Suppressor macrophage (primary cell): ENCODE measurements around the gene PRND.
A peak's percentile ranks its signal among the peaks of the same experiment; 100 is the strongest.
"Not testable (repeated sequence)": the region's sequence is repeated elsewhere in the genome, so short reads cannot be mapped to it uniquely, and the experiment has no call there.

Source experiments
- DNase-seq, 4 experiments: peaks; one replicate each; pipeline ENCODE4 v3.0.0-alpha.2; 2020 to 2022
- total RNA-seq, 17 experiments: gene quantifications; one replicate each; lab custom pipeline; 2026; ENCODE audit warnings: mixed read lengths in 6 of 17, inconsistent platforms in 3 of 17; lab: John Stamatoyannopoulos, UW

The PRND gene
- 0 to 1.1 (median 0) reads per million in 17 experiments for total RNA-seq

- DNase-seq, result no peak
Measured at GRCh38 chr20:4721719-4722118, at the start of gene PRND. TSS of gene PRND (plus strand) at chr20:4721909. CDS start at chr20:4724552, 2,643 bp downstream.

DNA sequence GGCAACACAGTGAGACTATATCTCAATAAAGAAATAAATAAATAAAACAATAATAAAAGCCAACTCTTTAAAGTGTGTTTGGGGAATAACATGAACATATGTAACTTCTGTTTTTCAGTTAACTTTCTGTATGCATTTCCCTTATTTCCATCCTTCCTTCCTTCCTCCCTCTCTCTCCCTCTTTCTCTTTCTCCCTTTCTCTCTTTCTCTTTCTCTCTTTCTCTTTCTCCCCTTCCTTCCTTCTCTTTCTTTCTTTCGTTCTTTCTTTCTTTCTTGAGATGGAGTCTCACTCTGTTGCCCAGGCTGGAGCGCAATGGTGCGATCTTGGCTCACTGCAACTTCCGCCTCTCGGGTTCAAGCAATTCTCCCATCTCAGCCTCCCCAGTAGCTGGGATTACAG is 48.8 kb upstream of the PRND start:
- DNase-seq, result no peak

DNA sequence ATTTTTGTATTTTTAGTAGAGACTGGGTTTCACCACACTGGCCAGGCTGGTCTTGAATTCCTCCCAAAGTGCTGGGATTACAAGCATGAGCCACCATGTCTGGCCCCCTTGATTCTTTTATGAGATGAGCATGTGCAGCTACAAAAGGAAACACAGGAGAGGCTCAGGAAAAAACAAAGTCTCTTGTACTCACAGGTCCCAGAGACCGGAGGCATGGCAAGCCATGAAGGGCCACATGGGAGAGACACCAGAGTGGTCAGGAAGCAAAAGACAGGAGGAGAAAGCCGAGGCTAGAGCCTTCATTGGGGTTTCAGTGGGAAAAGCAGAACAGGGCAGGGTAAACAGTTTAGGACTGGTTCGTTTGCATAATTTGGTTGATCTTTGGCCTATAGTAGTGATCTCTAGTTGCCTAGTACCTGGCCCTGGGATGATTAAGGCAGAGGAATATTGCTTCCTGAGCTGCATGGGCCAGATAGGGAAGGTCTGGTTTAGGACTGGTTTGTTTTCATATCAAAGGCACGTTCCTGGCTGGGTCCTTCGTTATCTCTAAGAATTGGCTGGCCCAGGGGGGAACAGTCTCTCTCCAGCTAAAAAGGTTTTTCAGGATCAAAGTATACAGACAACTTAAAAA is 48.2 kb upstream of the PRND start:
- no peak for DNase-seq

DNA sequence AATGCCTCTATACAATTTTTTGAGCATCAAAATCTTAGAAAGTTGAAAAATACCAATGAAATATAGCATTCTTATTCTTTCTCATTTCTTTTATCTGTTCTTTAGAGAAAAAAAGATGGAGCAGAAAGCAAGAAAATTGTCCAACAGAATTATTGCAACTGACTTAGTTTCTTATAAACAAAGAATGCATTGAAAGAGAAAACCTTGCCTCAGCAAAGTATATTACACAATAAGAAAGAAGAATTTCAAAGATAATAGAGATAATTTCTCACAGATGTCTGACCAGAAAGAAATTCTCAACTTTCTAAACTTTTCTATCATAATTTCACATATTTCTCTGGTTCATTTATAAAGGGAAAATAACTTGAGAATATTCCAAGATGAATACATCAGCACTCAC is 47.0 kb upstream of the PRND start:
- no peak for DNase-seq

DNA sequence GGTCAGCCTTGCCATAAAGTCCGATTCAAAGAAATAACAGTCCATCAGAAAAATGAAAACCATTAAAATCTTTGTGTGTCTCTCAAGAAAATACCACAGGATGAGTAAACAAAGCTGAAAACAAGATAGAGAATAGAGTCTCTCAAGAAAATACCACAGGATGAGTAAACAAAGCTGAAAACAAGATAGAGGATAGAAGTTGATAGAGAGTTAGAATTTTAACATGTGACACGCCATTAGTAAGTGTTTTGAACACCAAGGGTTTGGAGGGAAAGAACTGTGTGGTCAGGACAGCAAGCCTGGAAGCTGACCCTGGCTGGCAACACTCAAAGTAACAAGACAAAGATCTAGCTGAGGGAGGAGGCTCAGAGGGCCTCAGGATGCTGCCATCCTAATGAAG is 43.9 kb upstream of the PRND start:
- DNase-seq, result no peak

- DNase-seq, result peak; percentile 13 to 46 (median 44)
Measured at GRCh38 chr20:4681401-4681800, 40.3 kb upstream of the PRND start.

DNA sequence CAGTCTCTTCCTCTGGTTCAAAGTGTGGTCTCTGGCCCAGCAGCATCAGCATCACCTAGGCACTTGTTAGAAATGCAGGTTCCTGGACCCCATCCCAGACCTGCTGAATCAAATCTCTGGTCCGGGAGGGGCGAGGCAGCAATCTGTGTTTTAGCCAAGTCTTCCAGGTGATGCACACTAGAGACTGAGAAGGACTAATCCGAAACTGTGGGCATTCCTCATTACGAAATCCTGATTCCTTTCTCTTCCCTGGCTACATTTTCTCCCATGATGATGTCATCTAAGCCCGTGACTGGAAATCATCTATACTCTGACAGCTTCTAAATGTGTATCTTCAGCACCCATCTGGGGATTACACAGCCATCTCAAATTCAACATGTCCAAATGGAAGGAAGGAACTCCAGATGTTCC is 39.7 kb upstream of the PRND start:
- DNase-seq, result no peak

DNA sequence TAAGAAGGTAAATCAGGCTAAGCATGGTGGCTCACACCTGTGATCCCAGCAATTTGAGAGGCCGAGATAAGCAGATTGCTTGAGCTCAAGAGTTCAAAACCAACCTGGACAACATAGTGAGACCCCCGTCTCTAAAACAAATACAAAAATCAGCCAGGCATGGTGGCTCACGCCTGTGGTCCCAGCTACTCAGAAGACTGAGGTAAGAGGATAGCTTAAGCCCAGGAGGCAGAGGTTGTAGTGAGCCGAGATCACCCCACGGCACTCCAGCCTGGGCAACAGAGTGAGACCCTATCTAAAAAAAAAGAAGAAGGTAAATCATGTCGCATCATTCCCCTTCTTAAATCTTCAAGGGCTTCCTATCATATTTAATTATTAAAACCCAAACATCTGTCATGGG is 39.0 kb upstream of the PRND start:
- no peak for DNase-seq

- DNase-seq, result no peak
Measured at GRCh38 chr20:4683261-4683660, 38.4 kb upstream of the PRND start.

DNA sequence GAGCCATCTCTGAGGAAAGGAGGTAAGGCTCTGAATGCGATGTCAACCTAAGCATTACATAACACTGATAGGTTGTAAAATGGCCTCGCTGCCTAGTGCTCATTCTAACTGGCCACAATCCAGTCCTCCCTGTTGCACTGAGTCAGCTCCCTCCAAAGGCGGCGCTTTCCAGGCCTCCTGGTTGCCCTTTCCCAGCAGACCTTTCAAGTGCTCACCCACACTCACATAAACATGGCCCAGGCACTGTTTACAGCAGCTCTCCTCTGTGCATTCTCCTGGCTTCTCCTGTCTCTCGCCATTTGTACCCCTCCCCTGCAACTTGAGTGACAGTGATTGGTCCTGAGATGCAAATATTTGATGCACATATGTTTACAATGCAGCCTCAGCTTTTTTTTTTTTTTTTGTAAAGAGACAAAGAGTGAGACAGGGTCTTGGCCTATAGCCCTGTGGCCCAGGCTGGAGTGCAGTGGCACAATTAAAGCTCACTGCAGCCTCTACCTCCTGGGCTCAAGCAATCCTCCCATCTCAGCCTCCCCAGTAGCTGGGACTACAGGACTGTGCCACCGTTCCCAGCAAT is 36.8 kb upstream of the PRND start:
- DNase-seq, result no peak

DNA sequence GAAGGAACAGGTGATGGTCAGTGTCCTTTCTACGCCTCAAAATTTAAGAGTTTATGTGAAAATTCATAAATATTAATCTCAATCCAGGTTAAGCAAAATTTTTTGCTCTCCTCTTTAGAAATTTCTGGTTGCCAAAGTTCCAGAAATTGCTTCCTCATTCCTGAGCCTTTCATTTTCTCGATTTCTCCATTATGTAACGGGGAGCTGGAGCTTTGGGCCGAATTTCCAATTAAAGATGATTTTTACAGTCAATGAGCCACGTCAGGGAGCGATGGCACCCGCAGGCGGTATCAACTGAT is 35.8 kb upstream of the PRND start:
- DNase-seq, result no peak

DNA sequence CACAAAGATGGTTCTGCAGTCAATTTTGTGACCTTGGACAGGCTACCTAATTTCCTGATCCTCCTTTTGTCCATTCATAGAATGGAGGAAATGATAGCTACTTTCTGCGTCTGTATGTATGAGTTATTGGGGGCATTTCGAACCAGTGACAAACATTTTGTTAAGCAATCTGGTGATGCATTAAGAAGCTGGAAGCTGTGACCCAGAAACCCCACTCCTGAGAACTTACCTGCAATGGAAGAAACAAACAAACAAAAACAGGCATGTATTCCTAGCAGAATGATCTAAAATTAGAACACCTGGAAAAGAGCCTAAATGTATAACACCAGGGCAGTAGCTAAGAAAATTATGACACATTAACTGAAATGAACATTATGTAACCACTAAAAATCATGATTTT is 33.4 kb upstream of the PRND start:
- no peak for DNase-seq

GRCh38 chr20:4689220-4689619 is 32.5 kb upstream of the PRND start:
- peak; percentile 16 to 54 (median 48) for DNase-seq

DNA sequence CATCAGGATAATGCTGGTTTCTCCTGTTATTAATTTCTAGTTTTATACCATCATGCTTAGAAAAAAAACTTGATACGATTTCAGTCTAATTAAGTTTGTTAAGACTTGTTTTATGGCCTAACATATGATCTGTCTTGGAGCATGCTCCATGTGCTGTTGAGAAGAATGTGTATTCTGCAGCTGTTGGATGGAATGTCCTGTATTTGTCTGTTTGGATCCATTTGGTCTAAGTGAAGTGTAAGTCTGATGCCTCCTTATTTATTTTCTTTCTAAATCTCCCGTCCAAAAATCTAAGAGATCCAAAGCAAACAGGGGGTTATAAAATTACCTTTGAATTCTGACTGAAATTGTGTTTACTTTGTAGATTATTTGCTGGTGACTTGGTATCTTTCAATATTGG is 30.0 kb upstream of the PRND start:
- no peak for DNase-seq

- no peak for DNase-seq
Measured at GRCh38 chr20:4694076-4694475, 27.6 kb upstream of the PRND start.

DNA sequence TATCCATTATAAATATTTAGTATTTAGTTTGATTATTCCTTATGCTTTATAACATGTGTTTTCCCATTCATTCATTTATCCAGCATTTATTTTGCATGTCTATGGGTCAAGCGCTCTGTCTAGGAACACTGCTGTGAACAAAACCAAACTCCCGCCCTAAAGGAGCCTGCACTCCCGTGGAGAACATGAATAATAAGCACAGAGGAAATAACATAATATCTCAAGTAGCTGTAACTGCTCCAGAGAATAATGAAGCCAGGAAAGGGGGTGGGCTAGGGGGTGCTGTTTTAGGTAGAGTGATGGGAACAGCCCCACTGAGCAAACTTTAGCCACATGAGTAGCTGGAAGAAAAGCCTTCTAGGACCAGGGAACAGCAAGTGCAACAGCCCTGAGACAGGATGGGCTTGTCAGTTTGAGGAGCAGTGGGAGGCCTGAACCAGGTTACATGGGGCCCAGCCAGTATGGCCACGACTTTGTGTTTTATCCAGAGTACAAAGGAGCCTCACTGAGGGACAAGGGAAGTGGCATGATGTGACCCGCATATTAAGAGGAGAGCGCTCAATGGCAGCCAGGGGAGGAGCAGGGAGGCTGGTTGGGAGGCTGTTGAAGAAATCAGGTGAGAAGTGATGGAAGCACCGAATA is 24.4 kb upstream of the PRND start:
- DNase-seq, result no peak

GRCh38 chr20:4697831-4698221 is 23.9 kb upstream of the PRND start:
- DNase-seq, result no peak

- DNase-seq, result no peak
Measured at GRCh38 chr20:4699216-4699615, 22.5 kb upstream of the PRND start.

- no peak for DNase-seq
Measured at GRCh38 chr20:4699957-4700356, 21.8 kb upstream of the PRND start.

DNA sequence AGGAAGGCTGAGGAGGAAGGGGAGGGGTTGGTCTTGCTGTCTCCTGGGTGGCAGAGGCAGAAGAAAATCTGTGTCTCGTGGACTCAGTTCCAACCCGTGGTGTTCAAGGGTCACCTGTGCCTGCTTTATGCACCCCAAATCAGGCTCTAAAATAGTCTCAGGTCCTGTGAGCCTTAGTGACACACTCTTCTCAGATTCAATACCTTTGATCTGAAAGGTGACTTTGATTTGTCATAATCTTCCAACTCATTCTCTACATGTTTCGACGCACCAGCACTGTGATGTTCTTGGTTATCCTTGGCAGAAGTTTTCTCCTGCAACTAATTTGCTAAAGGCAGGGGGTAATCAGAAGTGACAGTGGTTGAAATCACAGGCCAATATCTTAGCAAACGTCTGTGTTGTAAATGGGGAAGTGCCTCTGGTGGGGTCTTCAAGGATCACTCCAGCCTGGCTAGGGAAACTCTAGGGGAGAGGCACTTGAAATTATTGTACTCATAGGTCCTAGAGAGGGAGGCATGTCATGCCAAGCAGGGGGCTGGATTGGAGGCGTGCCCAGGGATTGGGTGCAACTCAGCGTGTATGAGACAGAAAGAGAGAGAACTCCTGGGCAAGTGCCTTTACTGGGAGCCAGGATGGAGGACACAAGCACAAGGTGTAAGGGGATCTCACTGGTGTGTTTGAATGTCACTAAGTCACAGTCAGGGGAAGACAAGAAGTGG is 19.0 kb upstream of the PRND start:
- DNase-seq, result no peak

DNA sequence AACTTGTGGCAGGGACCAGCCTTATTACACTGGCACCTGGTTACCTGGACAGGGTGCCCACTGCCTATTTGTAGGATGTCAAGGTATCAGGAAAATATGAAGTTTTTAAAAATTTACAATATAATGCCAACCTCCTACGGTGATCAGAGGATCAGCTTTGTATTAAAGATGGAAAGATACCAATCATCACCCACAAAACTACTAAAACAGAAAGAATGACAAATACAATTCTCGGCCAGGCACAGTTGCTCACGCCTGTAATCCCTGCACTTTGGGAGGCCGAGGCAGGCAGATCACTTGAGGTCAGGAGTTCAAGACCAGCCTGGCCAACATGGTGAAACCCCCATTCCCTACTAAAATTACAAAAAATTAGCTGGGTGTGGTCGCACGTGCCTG is 18.4 kb upstream of the PRND start:
- DNase-seq, result no peak

DNA sequence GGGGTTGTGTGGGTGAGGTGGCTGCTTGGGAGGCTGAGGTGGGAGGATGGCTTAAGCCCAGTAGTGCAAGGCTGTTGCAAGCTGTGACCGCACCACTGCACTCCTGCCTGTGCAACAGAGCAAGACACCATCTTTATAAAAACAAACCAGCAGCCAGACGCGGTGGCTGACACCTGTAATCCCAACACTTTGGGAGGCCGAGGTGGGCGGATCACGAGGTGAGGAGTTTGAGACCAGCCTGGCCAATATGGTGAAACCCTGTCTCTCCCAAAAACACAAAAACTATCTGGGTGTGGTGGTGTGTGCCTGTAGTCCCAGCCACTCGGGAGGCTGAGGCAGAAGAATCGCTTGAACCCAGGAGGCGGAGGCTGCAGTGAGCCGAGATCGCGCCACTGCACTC is 14.8 kb upstream of the PRND start:
- not testable (repeated sequence) for DNase-seq

- no peak for DNase-seq
Measured at GRCh38 chr20:4708036-4708435, 13.7 kb upstream of the PRND start.

- no peak for DNase-seq
Measured at GRCh38 chr20:4708856-4709255, 12.9 kb upstream of the PRND start.
